ENCODE measurements around the gene MYRIP. TPM values are rescaled to one million over a fixed set of nuclear protein-coding genes. Genes with fewer than 3 reads are reported as not detected.

Gene MYRIP
- total RNA-seq, 1 experiment from 2014 or later, result 0.44 TPM

DNA sequence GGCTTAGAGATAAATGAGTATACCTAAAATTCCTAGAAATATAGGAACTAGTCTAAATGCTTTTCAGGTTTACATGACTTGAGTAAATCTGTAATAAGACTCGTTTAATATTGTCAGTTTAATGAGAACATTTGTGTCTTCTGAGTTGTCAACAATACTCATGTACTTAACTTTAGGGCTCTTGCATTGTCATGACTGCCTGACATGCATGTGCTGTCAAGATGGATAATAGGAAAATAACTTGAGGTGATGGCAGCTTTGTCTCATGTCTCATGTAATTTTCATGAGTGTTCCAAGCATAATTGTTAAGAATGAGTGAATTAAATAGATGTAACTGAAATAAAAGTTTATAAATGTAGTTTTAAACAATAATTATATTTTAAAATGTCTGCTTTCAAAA, 455.0 kb downstream of the MYRIP start (continued):
- TF ChIP-seq, protein P1, sequence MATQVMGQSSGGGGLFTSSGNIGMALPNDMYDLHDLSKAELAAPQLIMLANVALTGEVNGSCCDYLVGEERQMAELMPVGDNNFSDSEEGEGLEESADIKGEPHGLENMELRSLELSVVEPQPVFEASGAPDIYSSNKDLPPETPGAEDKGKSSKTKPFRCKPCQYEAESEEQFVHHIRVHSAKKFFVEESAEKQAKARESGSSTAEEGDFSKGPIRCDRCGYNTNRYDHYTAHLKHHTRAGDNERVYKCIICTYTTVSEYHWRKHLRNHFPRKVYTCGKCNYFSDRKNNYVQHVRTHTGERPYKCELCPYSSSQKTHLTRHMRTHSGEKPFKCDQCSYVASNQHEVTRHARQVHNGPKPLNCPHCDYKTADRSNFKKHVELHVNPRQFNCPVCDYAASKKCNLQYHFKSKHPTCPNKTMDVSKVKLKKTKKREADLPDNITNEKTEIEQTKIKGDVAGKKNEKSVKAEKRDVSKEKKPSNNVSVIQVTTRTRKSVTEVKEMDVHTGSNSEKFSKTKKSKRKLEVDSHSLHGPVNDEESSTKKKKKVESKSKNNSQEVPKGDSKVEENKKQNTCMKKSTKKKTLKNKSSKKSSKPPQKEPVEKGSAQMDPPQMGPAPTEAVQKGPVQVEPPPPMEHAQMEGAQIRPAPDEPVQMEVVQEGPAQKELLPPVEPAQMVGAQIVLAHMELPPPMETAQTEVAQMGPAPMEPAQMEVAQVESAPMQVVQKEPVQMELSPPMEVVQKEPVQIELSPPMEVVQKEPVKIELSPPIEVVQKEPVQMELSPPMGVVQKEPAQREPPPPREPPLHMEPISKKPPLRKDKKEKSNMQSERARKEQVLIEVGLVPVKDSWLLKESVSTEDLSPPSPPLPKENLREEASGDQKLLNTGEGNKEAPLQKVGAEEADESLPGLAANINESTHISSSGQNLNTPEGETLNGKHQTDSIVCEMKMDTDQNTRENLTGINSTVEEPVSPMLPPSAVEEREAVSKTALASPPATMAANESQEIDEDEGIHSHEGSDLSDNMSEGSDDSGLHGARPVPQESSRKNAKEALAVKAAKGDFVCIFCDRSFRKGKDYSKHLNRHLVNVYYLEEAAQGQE (IDR thresholded peaks at IDR 0.05; ENCODE audit: low read depth), result no peak
- TF ChIP-seq, protein P2, sequence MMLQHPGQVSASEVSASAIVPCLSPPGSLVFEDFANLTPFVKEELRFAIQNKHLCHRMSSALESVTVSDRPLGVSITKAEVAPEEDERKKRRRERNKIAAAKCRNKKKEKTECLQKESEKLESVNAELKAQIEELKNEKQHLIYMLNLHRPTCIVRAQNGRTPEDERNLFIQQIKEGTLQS (IDR thresholded peaks at IDR 0.05), result no peak
- TF ChIP-seq ZNF274 (IDR thresholded peaks at IDR 0.05; ENCODE audit: low read depth, low read length) (no peak), JUND (IDR thresholded peaks at IDR 0.05) (no peak), POLR2AphosphoS5 (IDR thresholded peaks at IDR 0.05; ENCODE audit: low read depth, low read length) (no peak)

DNA sequence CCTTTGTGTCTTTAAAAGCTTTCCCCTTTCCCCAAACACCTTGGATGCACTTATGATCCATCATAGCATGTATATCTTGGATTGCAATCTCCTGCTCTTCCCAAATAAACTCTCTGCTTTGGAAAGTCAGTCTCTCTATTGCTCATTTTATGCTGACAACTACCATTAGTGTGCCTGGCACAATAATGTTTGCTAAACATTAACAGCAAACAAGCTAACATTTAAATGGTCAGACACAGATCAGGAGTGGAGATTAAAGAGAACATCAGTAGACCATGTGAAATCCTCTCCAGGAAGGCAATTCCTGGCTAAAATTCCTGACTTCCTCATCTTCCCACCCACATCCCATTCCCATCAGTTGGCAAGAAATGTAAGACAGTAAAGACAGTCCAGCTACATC, 455.8 kb downstream of the MYRIP start:
- H3K9me2 ChIP-seq (ENCODE audit: insufficient read depth), result no peaks in the 10 kb centered on the region
- H3K4me2 ChIP-seq (ENCODE audit: low read length), result no peak overlapping the region
- peaks cover 9% of the 10 kb centered on the region; the same call in 1 of the 2 replicates for H3K27me3 ChIP-seq (ENCODE audit: insufficient read depth, low read length)
- intact Hi-C loops (cut with micrococcal nuclease), result no loop called here
- H3K79me2 ChIP-seq (ENCODE audit: insufficient read depth, low read length), result no peaks in the 10 kb centered on the region
- POLR2A ChIA-PET, result no interaction called here
- RAD21 ChIA-PET (ENCODE audit: low non-redundant PET in 1 of 2, low total read pairs in 2 of 2, uncharacterized antibody in 2 of 2, unreplicated experiment in 2 of 2), result no interaction called here
- no TSS peak for BruUV-seq (replicated peaks)
- DNase-seq (ENCODE audit: low read depth, low spot score) (no peak), ATAC-seq (no peak)
- no peaks in the 10 kb centered on the region for H3K36me3 ChIP-seq (ENCODE audit: control insufficient read depth in 1 of 2, insufficient read depth in 2 of 2, low read length in 2 of 2)
- TF ChIP-seq ZNF274 (IDR thresholded peaks at IDR 0.05; ENCODE audit: low read depth, low read length) (no peak), ZFX (IDR thresholded peaks at IDR 0.05) (no peak)
- H4K20me1 ChIP-seq (ENCODE audit: insufficient read depth), result no peaks in the 10 kb centered on the region
- no peak overlapping the region for H3K4me3 ChIP-seq (replicated peaks in 1 of 2; ENCODE audit: low read depth in 1 of 2, low read length in 2 of 2)
- no peak overlapping the region for H3K9ac ChIP-seq (ENCODE audit: low read length)
- H3K4me1 ChIP-seq (ENCODE audit: control insufficient read depth in 1 of 2, insufficient read depth in 2 of 2, low read length in 2 of 2), result no peaks in the 10 kb centered on the region
- CTCF ChIA-PET, result no interaction called here
- no peaks in the 10 kb centered on the region for H3K9me3 ChIP-seq (ENCODE audit: control insufficient read depth in 1 of 2, insufficient read depth in 1 of 2, low read depth in 1 of 2, low read length in 2 of 2)
- no peak overlapping the region for H2AFZ ChIP-seq (ENCODE audit: low read depth, low read length, poor library complexity, severe bottlenecking)
- H3K27ac ChIP-seq (ENCODE audit: low read depth, low read length), result no peak overlapping the region

Data from HCT116 (cell line).